HepG2 (cell line): ENCODE data around the gene ARHGEF12. TPM values are rescaled to one million over a fixed set of nuclear protein-coding genes. Genes with fewer than 3 reads are reported as not detected.

Experiments
- AKAP8 ChIP-seq: sonication (generic); formaldehyde crosslinking; IDR thresholded peaks from 2 replicates; pipeline ENCODE4 v1.5.1; 2020; ENCODE audit warnings: mild to moderate bottlenecking, missing genetic modification reagents
- ATM ChIP-seq: fragments of 450-650 bp; IDR thresholded peaks from 2 replicates; pipeline ENCODE4 v1.7.1; 2017; ENCODE audit warnings: mild to moderate bottlenecking, borderline replicate concordance
- CSRNP1 ChIP-seq: sonication (generic); formaldehyde crosslinking; IDR thresholded peaks from 2 replicates; pipeline ENCODE4 v1.8.1; 2023; ENCODE audit warnings: mild to moderate bottlenecking, missing genetic modification reagents
- EEA1 ChIP-seq: sonication (generic); formaldehyde crosslinking; IDR thresholded peaks from 2 replicates; pipeline ENCODE4 v1.5.1; 2020; ENCODE audit warnings: mild to moderate bottlenecking, missing genetic modification reagents, borderline replicate concordance
- HES4 ChIP-seq: sonication (generic); formaldehyde crosslinking; IDR thresholded peaks from 2 replicates; pipeline ENCODE4 v1.9.0; 2021; ENCODE audit warnings: mild to moderate bottlenecking, missing genetic modification reagents, borderline replicate concordance
- MEF2D ChIP-seq: sonication (generic); formaldehyde crosslinking; IDR thresholded peaks from 2 replicates; pipeline ENCODE4 v1.5.1; 2020; ENCODE audit warnings: mild to moderate bottlenecking, missing genetic modification reagents
- NFATC3 ChIP-seq: sonication (generic); formaldehyde crosslinking; IDR thresholded peaks from 2 replicates; pipeline ENCODE4 v1.5.1; 2020; ENCODE audit warnings: mild to moderate bottlenecking, missing genetic modification reagents
- NFKBIZ ChIP-seq: IDR thresholded peaks from 2 replicates; pipeline ENCODE4 v1.6.1; 2018; ENCODE audit warnings: missing genetic modification reagents, missing compliant biosample characterization
- SALL2 ChIP-seq: sonication (generic); formaldehyde crosslinking; IDR thresholded peaks from 2 replicates; pipeline ENCODE4 v1.8.1; 2023; ENCODE audit warnings: mild to moderate bottlenecking, missing genetic modification reagents, inconsistent platforms
- SRSF1 ChIP-seq: fragments of 200-400 bp; formaldehyde crosslinking; optimal IDR thresholded peaks from 2 replicates; pipeline ENCODE3; 2017; ENCODE audit warnings: mild to moderate bottlenecking, low read depth, low read length, moderate library complexity
- SRSF9 ChIP-seq: fragments of 200-400 bp; formaldehyde crosslinking; IDR thresholded peaks from 2 replicates; pipeline ENCODE4 v1.6.1; 2018; ENCODE audit warnings: borderline replicate concordance, mild to moderate bottlenecking, low read depth, low read length; ENCODE audit not compliant: insufficient read depth, poor library complexity, severe bottlenecking
- TAF15 ChIP-seq: fragments of 200-400 bp; formaldehyde crosslinking; IDR thresholded peaks from one replicate; pipeline ENCODE4 v1.6.1; 2018; ENCODE audit warnings: mild to moderate bottlenecking, low read depth, low read length; ENCODE audit not compliant: poor library complexity, severe bottlenecking
- ZNF484 ChIP-seq: sonication (generic); formaldehyde crosslinking; IDR thresholded peaks from 2 replicates; pipeline ENCODE4 v1.5.1; 2020; ENCODE audit warnings: mild to moderate bottlenecking, low read depth, missing genetic modification reagents, borderline replicate concordance
- ZNF713 ChIP-seq: sonication (generic); formaldehyde crosslinking; IDR thresholded peaks from 2 replicates; pipeline ENCODE4 v1.4.0; 2020; ENCODE audit warnings: mild to moderate bottlenecking, missing genetic modification reagents
- ZNF768 ChIP-seq: sonication (generic); formaldehyde crosslinking; IDR thresholded peaks from 2 replicates; pipeline ENCODE4 v1.4.0; 2020; ENCODE audit warnings: missing genetic modification reagents
- polyA plus RNA-seq, 8 experiments: library from polyadenylated mRNA; depleted of rRNA in 3 of 8; stranded (reverse) in 7 of 8; unstranded in 1 of 8; fragments of >200 nt; fragmentation: Illumina TruSeq in 4 of 8; extraction: Trizol in 4 of 8; gene quantifications; 2 replicates each; pipeline versions ENCODE4 v1.2.1 to v1.2.3, GENCODE V29; 2011 to 2016; ENCODE audit warnings: low read depth in 4 of 8, missing spikeins in 1 of 8, mixed read lengths in 1 of 8; ENCODE audit not compliant: insufficient read depth in 1 of 8
- total RNA-seq, 5 experiments: library from RNA; depleted of rRNA; stranded (reverse); fragments of >200 nt; fragmentation: Illumina TruSeq; extraction: Trizol; gene quantifications; 2 replicates each; pipeline ENCODE4 v1.2.3, GENCODE V29; 2016; ENCODE audit warnings: low read depth in 1 of 5
- TF ChIP-seq, protein P1 (sequence below): sonication (generic); formaldehyde crosslinking; IDR thresholded peaks from 2 replicates; pipeline ENCODE4 v1.4.0; 2020; ENCODE audit warnings: missing genetic modification reagents, borderline replicate concordance
- TF ChIP-seq, protein P2 (sequence below): sonication (generic); formaldehyde crosslinking; IDR thresholded peaks from 2 replicates; pipeline ENCODE4 v1.4.0; 2020; ENCODE audit warnings: missing genetic modification reagents
- TF ChIP-seq, protein P3 (sequence below): sonication (generic); formaldehyde crosslinking; IDR thresholded peaks from 2 replicates; pipeline ENCODE4 v1.8.1; 2023; ENCODE audit warnings: mild to moderate bottlenecking, moderate library complexity, missing genetic modification reagents

Gene ARHGEF12
- total and polyA plus RNA-seq, 2 of the 13 experiments (the other 11 are each of a cell fraction or from before 2014, with no cell fraction given): 17.9 to 54.4 TPM

DNA sequence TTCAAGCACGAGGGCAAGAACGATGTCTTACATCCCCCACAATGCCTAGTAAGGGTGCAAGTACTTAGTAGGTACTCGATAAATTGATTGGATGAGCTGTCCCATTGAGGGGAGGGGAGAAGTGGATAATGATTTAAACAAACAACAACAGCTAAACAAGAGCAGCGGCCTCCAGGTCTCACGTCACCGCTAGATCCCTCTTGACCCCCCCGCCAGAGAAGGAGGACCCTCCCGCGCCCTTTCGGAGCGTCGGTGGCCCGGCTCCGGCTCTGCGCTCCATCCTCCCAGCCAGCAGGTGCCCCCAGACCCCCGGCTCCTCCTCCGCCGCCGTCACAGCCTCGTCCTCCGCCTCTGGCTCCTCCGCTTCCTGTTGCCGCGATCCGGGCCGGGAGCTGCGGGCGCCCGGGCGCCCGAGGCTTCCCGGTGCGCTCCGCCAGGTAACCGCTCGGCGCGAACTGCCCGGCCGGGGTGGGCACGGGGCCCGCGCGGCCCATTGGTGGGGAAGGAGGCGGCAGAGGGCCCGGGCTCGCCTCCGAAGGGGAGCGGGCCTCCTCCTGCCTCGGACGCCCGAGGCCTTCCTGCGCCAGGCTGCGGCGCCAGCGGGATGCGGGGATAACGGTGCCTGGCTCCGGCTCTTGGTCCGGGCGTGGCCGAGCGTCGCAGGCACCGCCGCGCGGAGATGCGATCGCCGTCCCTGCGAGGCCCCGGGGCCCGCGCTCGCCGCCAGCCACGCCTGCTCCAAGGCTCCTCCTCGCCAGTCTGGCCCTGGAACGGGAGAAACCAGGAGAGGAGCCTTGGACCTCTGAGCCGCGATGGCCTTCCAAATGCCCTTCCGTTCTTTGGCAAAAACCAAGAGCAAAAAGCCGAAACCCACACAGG is 11.0 kb upstream of the ARHGEF12 start, which contains the start of gene TLCD5 (continued):
- TF ChIP-seq CSRNP1 (CRISPR knock-in tag): peak; percentile 36; the same call in 1 of the 2 replicates
- no peak for TF ChIP-seq ATM
- no peak for TF ChIP-seq ZNF484 (CRISPR knock-in tag)
- TF ChIP-seq SRSF1: peak; percentile 29
- peak; percentile 61; the same call in 1 of the 2 replicates for TF ChIP-seq EEA1 (CRISPR knock-in tag)
- TF ChIP-seq, protein P1, sequence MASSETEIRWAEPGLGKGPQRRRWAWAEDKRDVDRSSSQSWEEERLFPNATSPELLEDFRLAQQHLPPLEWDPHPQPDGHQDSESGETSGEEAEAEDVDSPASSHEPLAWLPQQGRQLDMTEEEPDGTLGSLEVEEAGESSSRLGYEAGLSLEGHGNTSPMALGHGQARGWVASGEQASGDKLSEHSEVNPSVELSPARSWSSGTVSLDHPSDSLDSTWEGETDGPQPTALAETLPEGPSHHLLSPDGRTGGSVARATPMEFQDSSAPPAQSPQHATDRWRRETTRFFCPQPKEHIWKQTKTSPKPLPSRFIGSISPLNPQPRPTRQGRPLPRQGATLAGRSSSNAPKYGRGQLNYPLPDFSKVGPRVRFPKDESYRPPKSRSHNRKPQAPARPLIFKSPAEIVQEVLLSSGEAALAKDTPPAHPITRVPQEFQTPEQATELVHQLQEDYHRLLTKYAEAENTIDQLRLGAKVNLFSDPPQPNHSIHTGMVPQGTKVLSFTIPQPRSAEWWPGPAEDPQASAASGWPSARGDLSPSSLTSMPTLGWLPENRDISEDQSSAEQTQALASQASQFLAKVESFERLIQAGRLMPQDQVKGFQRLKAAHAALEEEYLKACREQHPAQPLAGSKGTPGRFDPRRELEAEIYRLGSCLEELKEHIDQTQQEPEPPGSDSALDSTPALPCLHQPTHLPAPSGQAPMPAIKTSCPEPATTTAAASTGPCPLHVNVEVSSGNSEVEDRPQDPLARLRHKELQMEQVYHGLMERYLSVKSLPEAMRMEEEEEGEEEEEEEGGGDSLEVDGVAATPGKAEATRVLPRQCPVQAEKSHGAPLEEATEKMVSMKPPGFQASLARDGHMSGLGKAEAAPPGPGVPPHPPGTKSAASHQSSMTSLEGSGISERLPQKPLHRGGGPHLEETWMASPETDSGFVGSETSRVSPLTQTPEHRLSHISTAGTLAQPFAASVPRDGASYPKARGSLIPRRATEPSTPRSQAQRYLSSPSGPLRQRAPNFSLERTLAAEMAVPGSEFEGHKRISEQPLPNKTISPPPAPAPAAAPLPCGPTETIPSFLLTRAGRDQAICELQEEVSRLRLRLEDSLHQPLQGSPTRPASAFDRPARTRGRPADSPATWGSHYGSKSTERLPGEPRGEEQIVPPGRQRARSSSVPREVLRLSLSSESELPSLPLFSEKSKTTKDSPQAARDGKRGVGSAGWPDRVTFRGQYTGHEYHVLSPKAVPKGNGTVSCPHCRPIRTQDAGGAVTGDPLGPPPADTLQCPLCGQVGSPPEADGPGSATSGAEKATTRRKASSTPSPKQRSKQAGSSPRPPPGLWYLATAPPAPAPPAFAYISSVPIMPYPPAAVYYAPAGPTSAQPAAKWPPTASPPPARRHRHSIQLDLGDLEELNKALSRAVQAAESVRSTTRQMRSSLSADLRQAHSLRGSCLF (CRISPR knock-in tag): no peak
- TF ChIP-seq, protein P2, sequence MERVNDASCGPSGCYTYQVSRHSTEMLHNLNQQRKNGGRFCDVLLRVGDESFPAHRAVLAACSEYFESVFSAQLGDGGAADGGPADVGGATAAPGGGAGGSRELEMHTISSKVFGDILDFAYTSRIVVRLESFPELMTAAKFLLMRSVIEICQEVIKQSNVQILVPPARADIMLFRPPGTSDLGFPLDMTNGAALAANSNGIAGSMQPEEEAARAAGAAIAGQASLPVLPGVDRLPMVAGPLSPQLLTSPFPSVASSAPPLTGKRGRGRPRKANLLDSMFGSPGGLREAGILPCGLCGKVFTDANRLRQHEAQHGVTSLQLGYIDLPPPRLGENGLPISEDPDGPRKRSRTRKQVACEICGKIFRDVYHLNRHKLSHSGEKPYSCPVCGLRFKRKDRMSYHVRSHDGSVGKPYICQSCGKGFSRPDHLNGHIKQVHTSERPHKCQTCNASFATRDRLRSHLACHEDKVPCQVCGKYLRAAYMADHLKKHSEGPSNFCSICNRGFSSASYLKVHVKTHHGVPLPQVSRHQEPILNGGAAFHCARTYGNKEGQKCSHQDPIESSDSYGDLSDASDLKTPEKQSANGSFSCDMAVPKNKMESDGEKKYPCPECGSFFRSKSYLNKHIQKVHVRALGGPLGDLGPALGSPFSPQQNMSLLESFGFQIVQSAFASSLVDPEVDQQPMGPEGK: peak; percentile 72; the same call in 1 of the 2 replicates
- TF ChIP-seq SRSF9: no peak
- TF ChIP-seq MEF2D: 0 out of 2 replicates have a peak, but pooled peaks have one; percentile 34
- peak; percentile 89 for TF ChIP-seq SALL2 (CRISPR knock-in tag)
- TF ChIP-seq TAF15: no peak
- no peak for TF ChIP-seq ZNF713 (CRISPR knock-in tag)
- TF ChIP-seq AKAP8 (CRISPR knock-in tag): 0 out of 2 replicates have a peak, but pooled peaks have one; percentile 31
- TF ChIP-seq HES4 (CRISPR knock-in tag): peak; percentile 82; the same call in 1 of the 2 replicates
- TF ChIP-seq, protein P3, sequence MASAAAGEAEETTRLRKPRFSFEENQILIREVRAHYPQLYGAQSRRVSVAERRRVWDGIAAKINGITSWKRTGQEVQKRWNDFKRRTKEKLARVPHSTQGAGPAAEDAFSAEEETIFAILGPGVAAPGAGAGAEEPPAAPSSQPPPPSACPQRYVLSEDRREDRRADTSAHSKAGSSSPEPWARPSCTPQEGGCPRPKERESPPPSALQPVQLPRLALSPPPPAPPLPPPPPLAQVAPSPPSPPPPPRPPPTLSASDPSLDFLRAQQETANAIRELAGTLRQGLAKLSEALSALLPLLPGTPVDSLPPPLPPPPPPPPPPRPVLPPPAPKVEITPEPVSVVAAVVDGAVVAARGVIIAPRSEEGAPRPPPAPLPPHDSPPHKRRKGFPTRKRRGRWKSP (CRISPR knock-in tag): peak; percentile 62; the same call in 1 of the 2 replicates
- peak; percentile 63; the same call in 1 of the 2 replicates for TF ChIP-seq ZNF768
- TF ChIP-seq NFATC3: no peak
- TF ChIP-seq NFKBIZ: no peak
